Left colon (tissue), 2 donors: Measurements from ENCODE around the gene HECTD2. TPM values are rescaled to one million over a fixed set of nuclear protein-coding genes. Genes with fewer than 3 reads are reported as not detected.
"Not testable (repeated sequence)": the region's sequence is repeated elsewhere in the genome, so short reads cannot be mapped to it uniquely, and the experiment has no call there.

ENCODE experiments used
- ATAC-seq: fragments of 200-7000 bp; cut with Tn5 transposase; one replicate; pipeline ENCODE4 v1.9.1; 2020; ENCODE audit warnings: mild to moderate bottlenecking, moderate library complexity
- DNase-seq, 2 donors: peaks; one replicate each; pipeline ENCODE4 v3.0.0-alpha.2; 2020
- intact Hi-C, 2 donors: fragments of 100-400 bp; cut with DNase I in 1 of 2; cut with micrococcal nuclease in 1 of 2; formaldehyde crosslinking; loops; one replicate each; pipeline versions ENCODE4 v1.11.2 to v1.14.0; 2022; cut with DNase I, micrococcal nuclease
- total RNA-seq, 2 donors: library from RNA; stranded (reverse); fragmentation: NEBNext Ultra II Directional; extraction: Animal tissue kit (Norgen Biotek cat#: 25700); gene quantifications; one replicate each; pipeline ENCODE4 v1.2.1, GENCODE V29; 2021
- donor health status: DM: no; HTN: no; CAD: no.
- donor health status: DM: yes; HTN: yes; CAD: no.

HECTD2 gene
- total RNA-seq, 2 donors from 2014 or later = 3.8 to 5.9 TPM

DNA sequence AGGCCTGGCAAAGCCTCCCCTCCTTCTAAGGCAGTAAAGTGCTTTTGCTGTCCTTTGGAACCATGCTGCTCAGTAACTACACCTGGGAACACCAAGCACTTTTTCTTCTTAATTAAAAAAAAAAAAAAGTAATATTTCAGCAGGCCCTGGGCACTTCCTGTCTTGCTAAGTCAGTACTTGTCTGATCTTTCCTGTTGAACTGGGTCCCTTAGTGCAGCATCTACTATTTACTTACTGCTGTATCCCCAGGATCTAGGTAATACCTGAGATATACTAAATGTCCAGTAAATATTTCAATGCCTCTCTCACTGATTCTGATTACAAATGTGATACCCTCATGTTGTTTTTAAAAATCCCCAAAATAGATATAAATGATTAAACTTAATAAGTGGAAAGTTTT is 145.3 kb downstream of the HECTD2 start:
- intact Hi-C loops = loop anchor here in 1 of 2 donors (10.0 kb wide), 1 partner anchor 61 kb away; no protein-coding TSS in a partner anchor
- no peak for DNase-seq
- no peak for ATAC-seq

DNA sequence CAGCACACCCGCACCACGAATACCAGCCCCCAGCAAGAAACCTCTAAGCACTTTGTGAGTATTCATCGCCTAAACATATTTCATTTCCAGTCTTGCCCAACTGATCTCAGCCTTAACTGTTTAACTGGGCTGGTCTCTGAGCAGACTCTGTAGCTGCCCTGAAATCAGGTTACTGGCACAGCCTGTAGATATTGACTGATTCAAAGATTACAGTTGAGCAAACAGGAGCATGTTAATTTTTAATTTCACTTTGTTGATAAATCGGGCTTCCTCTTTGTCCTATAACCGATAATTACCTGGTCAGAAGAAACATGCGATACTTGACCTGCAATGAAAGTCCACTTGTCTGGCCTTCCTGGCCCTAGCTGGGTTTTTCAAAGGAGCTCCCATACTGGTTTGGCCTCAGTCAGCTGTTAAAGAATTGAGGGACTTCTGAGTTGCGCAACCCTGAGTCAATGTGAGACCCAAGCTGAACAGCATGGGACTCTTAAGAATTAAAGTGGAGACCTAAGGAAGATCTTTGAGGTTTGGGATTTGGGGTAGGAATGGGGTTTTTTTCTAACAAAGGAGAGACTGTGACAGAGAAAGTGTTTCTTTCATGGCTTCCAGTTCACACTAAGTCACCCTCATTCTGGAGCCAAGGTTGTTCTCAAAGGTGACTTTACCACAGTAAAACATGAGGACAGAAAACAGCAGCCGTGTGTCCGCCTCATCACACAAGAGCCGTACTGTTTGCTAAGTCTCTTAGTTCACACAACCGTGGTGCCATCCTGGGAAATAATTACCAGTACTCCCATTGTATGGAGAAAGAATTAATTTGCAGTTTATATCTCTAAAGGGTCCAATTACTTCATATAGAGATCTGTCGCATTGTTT is 146.8 kb downstream of the HECTD2 start:
- ATAC-seq = peak; percentile 92
- DNase-seq = peak in 1 of 2 donors; percentile 12
- intact Hi-C loops = loop anchor here in 1 of 2 donors (10.0 kb wide), 1 partner anchor 62 kb away; no protein-coding TSS in a partner anchor

DNA sequence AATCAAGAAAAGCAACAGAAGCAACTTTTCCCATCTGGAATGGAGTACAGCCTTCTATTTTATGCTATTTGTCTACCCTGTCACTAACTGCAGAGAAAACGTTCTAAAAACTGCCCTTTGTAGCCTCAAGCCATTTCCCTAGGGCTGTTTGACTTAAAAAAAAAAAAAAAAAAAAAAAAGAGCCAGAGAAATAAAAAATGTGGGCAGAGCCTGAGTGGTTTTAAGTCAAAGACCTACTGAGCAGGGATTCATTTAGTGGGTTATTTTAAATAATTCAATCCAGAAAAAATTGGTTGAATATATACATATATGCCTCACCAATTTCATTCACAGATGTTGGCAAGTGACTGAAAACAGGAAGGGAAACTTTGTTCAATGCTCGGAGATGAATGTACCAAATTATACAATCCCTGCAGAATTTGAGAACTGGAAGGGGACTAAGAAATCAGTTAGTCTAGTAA is 147.5 kb downstream of the HECTD2 start:
- intact Hi-C loops = loop anchor here in 1 of 2 donors (10.0 kb wide), 1 partner anchor 63 kb away; no protein-coding TSS in a partner anchor
- no peak for ATAC-seq
- DNase-seq = no peak

DNA sequence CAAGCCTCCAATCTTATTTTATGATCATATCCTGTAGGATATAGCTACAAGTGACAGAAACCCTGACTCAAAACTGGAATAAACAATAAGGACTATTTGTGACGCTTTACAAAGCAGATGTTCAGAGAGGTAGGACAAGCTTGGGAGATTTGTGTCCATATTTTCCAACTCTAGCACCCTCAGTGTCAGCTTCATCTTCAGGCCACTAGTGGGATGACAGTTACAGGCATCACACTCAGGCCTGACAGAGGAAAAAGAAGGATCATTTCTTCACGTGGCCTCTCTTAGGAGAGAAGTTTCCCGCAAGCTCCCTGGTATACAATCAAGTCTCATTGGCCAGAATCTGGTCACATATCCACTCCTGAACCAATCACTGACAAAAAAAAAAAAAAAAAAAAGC is 148.3 kb downstream of the HECTD2 start:
- ATAC-seq (no peak), DNase-seq (no peak)
- intact Hi-C loops = loop anchor here in 1 of 2 donors (10.0 kb wide), 1 partner anchor 64 kb away; no protein-coding TSS in a partner anchor

DNA sequence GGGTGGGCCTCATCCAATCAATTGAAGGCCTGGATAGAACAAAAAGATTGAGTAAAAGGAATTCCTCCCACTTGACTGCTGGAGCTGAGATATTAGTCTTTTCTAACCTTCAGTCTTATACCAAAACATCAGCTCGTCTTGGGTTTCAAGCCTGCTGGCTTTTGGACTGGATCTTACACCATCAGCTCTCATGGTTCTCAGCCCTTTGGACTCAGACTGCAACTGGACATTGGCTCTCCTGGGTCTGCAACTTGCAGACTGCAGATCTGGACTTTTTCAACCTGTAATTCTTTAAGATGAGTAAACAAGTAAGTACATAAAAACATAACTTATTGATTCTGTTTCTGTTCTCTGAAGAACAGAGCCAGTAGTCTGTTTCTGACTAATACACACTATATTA is 149.0 kb downstream of the HECTD2 start:
- intact Hi-C loops = loop anchor here in 1 of 2 donors (10.0 kb wide), 1 partner anchor 64 kb away; no protein-coding TSS in a partner anchor

DNA sequence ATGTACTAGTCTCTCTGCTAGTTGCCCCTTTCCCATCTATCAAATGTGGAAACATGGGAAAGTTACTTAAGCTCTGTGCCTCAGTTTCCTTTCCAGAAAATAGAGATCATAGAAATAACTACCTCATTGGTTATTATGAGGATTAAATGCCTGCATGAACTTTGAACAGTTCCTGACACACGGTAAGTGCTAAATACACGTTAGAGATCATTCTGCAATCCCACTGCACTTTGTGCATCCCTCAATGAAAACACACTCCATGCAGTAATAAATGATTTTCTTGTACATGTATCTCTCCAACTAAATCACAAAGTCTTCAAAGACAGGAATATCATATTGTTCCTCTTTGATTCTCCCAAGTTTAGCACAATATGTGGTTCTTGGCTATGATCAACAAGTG is 149.6 kb downstream of the HECTD2 start:
- DNase-seq (no peak), ATAC-seq (no peak)
- intact Hi-C loops = loop anchor here in 1 of 2 donors (10.0 kb wide), 1 partner anchor 65 kb away; no protein-coding TSS in a partner anchor

More for the DNA sequence above, 149.0 kb downstream of the HECTD2 start:
- DNase-seq (no peak), ATAC-seq (no peak)

DNA sequence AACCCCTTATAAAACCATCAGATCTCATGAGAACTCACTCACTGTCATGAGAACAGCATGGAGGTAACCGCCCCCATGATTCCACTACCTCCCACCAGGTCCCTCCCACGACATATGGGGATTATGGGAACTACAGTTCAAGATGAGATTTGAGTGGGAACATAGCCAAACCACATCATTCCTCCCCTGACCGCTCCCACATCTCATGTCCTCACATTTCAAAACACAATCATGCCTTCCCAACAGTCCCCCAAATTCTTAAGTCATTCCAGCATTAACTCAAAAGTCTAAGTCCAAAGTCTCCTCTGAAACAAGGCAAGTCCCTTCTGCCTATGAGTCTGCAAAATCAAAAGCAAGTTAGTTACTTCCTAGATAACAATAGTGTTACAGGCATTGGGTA is 150.7 kb downstream of the HECTD2 start:
- intact Hi-C loops, ATAC-seq, DNase-seq: not testable (repeated sequence)

DNA sequence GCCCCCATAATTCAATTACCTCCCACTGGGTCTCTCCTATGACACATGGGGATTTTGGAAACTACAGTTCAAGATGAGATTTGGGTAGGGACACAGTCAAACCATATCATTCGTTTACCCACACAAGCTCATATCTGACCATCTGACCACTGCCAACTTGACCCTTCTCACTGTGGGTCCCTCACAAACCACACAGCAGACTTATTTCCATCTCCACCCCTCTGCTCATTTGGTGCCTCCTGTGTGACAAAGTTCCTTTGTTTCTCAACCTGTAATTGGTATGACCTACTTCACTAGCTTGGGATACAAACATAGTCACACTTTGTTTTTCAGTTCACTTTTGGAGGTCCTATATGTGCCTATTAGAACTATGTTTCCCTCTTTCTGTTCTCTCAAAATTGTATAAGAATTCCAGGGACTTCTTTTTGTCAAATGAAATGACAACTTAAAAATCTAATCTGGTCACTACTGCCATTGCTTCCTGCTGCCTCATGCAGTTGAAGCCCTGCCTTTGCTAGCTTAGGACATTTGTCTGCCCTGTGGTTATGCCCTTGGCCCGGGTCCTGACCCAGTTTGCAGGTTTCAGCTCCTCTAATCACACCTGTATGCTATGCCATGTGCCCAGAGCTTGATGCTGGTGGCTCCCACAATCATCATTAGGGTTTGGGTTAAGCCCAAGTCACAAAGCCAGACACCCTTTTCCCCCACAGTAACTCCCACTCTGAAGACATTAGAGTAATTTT is 152.9 kb downstream of the HECTD2 start:
- intact Hi-C loops = no loop called here
- no peak for ATAC-seq
- DNase-seq = no peak

DNA sequence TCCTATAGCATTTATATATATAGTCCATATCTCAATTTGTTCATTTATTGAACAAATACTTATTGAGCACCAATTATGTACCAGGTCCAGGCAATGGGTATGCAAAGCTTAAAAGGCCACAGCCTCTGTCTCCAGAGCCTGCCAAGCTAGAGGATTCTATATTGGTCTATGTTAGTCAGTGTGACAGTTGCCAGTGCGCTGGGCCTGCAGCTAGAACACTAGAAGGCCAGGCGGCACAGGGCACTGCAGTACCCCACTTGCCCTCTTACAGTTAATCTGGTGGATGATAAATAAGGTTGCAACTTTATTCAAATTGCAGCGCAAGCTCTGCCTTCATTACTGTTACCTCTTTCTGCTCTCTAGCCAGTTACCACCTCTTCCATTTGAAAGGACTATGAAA is 153.9 kb downstream of the HECTD2 start:
- DNase-seq (no peak), ATAC-seq (no peak)
- intact Hi-C loops = no loop called here

Other genes with a start within 250 kb of the HECTD2 start
- gene PCGF5, start 189.7 kb upstream of the HECTD2 start, total RNA-seq = 10 to 100 TPM; 65.5 to 65.6 TPM
- gene PPP1R3C, start 222.7 kb downstream of the HECTD2 start, total RNA-seq = 1 to 10 TPM in 1 of 2 donors, under 1 TPM in 1; 0.64 to 8.4 TPM